Nephron (organoid): ENCODE results near the gene VWF.

Experiments used
- H3K27ac Mint-ChIP-seq, 3 experiments: 2 replicates each; pipeline ENCODE4 v1.8.0; 2020; ENCODE audit warnings: mixed read lengths in 3 of 3, mild to moderate bottlenecking in 2 of 3, moderate library complexity in 1 of 3
- H3K27me3 Mint-ChIP-seq: 2 replicates; pipeline ENCODE4 v1.8.0; 2021; ENCODE audit warnings: low read depth, mild to moderate bottlenecking, moderate library complexity, mixed read lengths
- H3K36me3 Mint-ChIP-seq: 2 replicates; pipeline ENCODE4 v1.8.0; 2020; ENCODE audit warnings: low read depth, mixed read lengths
- H3K4me1 Mint-ChIP-seq: 2 replicates; pipeline ENCODE4 v1.8.0; 2020; ENCODE audit warnings: mixed read lengths
- H3K4me3 Mint-ChIP-seq, 3 experiments: 2 replicates each; pipeline ENCODE4 v1.8.0; 2020; ENCODE audit warnings: mild to moderate bottlenecking in 3 of 3, mixed read lengths in 3 of 3, moderate library complexity in 2 of 3
- H3K9me3 Mint-ChIP-seq: 2 replicates; pipeline ENCODE4 v1.8.0; 2020; ENCODE audit warnings: mixed read lengths
- TF ChIP-seq, protein P1 (sequence below), 3 experiments: fragments of 200-600 bp; sonication (generic); IDR thresholded peaks; one replicate each; pipeline ENCODE4 v1.5.0; 2021; ENCODE audit warnings: antibody characterized with exemption in 3 of 3; ENCODE audit not compliant: unreplicated experiment in 3 of 3

Gene VWF

DNA sequence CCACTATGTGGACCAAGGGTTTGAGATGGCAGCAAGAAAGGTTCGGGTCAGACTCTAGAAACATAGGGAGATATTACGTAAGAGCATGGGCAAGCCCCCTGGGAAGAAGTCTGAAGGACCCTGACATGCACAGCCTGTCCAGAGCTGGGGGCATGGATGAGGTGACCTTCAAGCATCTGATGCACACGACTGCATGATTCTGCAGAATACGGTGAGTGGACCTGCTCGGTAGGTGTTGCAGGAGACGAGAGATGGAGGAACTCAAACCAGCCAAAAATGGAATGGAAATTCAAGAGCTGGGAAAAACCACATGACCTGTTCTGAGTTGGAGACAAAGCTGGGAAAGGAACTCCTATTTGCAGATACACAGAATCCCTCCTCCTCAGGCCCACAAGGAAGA is 223.1 kb downstream of the VWF start:
- no peaks in the 10 kb centered on the region for H3K36me3 Mint-ChIP-seq
- no peaks in the 10 kb centered on the region for H3K4me1 Mint-ChIP-seq
- no peak overlapping the region for H3K4me3 Mint-ChIP-seq
- peaks cover 13% of the 10 kb centered on the region for H3K27me3 Mint-ChIP-seq
- H3K9me3 Mint-ChIP-seq = peaks cover 7% of the 10 kb centered on the region
- no peak overlapping the region for H3K27ac Mint-ChIP-seq
- TF ChIP-seq, protein P1, sequence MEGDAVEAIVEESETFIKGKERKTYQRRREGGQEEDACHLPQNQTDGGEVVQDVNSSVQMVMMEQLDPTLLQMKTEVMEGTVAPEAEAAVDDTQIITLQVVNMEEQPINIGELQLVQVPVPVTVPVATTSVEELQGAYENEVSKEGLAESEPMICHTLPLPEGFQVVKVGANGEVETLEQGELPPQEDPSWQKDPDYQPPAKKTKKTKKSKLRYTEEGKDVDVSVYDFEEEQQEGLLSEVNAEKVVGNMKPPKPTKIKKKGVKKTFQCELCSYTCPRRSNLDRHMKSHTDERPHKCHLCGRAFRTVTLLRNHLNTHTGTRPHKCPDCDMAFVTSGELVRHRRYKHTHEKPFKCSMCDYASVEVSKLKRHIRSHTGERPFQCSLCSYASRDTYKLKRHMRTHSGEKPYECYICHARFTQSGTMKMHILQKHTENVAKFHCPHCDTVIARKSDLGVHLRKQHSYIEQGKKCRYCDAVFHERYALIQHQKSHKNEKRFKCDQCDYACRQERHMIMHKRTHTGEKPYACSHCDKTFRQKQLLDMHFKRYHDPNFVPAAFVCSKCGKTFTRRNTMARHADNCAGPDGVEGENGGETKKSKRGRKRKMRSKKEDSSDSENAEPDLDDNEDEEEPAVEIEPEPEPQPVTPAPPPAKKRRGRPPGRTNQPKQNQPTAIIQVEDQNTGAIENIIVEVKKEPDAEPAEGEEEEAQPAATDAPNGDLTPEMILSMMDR (IDR thresholded peaks at IDR 0.05; ENCODE audit: unreplicated experiment in 3 of 3) = no peak

DNA sequence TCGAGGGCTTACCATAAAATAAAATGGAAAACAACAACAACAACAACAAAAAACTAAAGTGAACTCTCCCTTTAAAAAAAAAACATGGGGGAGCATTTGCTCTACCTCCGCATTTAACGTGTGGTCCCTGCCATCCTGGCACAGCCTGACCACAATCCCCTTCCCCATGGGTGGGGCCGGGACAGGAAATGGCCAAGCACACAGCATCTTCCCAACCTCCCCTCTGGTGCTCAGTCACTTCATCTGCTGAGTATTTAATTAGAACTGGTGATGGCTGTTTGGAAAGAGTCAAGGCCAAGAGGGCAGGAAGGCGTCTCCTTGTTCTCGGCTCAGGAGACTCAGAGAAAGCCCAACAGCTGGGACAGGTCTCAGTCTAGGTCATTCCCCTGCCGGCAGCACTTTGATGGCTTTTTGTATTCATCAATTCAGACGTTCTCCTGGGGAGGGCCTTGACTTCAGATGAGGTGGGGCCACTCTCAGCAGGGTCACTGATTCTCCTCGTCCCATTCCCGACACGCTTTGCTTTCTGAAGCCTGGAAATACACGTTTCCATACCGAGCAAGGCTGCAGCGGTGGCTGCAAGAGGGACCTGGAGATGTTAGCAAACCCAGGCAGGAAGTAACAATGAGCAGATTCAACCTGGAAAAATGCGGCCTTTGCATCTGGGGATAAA is 223.8 kb downstream of the VWF start:
- Mint-ChIP-seq H3K27ac (no peak overlapping the region), H3K9me3 (peaks cover 7% of the 10 kb centered on the region), H3K4me3 (no peak overlapping the region), H3K36me3 (no peaks in the 10 kb centered on the region), H3K27me3 (peaks cover 13% of the 10 kb centered on the region), H3K4me1 (no peaks in the 10 kb centered on the region)
- TF ChIP-seq, protein P1 (IDR thresholded peaks at IDR 0.05; ENCODE audit: unreplicated experiment in 3 of 3) = no peak

DNA sequence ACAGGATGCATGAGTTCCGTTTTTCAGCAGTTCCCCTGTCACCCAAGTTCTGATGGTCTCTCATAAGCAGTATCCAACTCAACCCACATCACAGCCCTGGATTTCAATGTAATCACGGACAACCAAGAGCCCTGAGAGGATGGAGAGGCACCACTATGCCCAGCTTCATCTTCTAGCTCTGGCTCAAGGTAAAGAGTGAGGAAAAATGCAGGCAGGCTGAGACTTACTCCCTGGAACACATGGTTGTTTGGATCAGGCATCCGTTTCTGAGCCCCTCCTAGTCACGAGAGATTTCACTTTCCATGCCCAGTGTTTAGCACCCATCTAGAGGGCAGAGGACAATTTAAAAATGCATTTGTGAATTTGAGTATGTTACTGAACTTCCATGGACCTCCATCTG is 224.4 kb downstream of the VWF start:
- H3K27ac Mint-ChIP-seq = no peak overlapping the region

DNA sequence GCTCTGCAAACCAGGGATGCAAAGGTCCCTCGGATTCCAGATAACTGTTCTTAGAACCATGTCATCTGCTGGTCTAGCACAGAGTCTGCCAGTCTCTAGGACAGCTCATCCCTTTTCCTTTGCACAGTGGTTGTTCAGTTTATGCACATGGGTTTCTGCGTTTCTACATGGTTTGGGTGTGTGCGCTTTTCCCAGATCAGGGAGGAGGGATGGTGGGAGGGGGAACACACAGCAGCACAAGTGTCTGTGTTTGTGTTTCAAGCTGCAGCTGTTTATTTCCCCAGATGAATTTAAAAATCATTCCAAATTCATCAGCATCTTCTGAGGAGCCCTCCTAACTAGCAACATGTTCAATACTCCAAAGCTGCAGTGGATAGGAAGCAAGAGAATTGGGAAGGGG is 224.8 kb downstream of the VWF start:
- Mint-ChIP-seq H3K27ac (no peak overlapping the region), H3K4me1 (no peaks in the 10 kb centered on the region), H3K9me3 (peaks cover 11% of the 10 kb centered on the region), H3K36me3 (no peaks in the 10 kb centered on the region), H3K27me3 (peaks cover 13% of the 10 kb centered on the region), H3K4me3 (no peak overlapping the region)
- TF ChIP-seq, protein P1 (IDR thresholded peaks at IDR 0.05; ENCODE audit: unreplicated experiment in 3 of 3) = no peak

More for the DNA sequence above, 224.4 kb downstream of the VWF start:
- Mint-ChIP-seq H3K27me3 (peaks cover 17% of the 10 kb centered on the region), H3K36me3 (no peaks in the 10 kb centered on the region), H3K4me3 (no peak overlapping the region), H3K4me1 (no peaks in the 10 kb centered on the region), H3K9me3 (peaks cover 10% of the 10 kb centered on the region)
- TF ChIP-seq, protein P1 (IDR thresholded peaks at IDR 0.05; ENCODE audit: unreplicated experiment in 3 of 3) = no peak

DNA sequence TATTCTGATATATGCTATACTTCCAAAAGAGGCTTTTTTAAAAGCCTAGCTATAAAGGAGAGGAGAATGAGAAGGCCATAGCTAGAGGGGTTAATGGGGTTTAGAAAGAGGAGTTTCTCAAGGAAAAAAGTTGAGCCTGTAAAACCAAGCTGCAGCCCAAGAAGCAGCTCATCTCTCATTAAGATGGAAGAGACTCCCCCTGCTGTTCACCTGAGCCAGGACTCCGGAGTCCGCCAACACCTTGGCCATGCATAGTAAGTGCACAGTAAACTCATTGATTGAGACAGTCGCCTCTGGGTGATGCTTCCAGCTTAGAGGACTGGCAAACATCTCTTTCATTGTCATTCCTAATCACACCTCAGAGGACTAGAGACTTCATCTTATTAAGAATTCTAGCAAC is 225.6 kb downstream of the VWF start:
- Mint-ChIP-seq H3K9me3 (peaks cover 13% of the 10 kb centered on the region), H3K36me3 (no peaks in the 10 kb centered on the region), H3K4me1 (no peaks in the 10 kb centered on the region), H3K27me3 (peaks cover 13% of the 10 kb centered on the region), H3K27ac (no peak overlapping the region), H3K4me3 (no peak overlapping the region)
- TF ChIP-seq, protein P1 (IDR thresholded peaks at IDR 0.05; ENCODE audit: unreplicated experiment in 3 of 3) = no peak
